Hepatocyte (in vitro differentiated cells): ENCODE results near the gene HYAL1. TPM values are rescaled to one million over a fixed set of nuclear protein-coding genes. Genes with fewer than 3 reads are reported as not detected.
A peak's percentile ranks its signal among the peaks of the same experiment; 100 is the strongest.

Experiments
- DNase-seq: peaks from one replicate; pipeline ENCODE4 v3.0.0-alpha.2; 2016; ENCODE audit warnings: low spot score
- H2AFZ ChIP-seq: fragments of 200-600 bp; sonication (generic); 2 replicates; pipeline ENCODE4 v1.6.0; 2016; ENCODE audit warnings: antibody characterized with exemption, mild to moderate bottlenecking
- H3K27ac ChIP-seq: fragments of 200-600 bp; sonication (generic); 2 replicates; pipeline ENCODE4 v1.5.1; 2016; ENCODE audit warnings: mild to moderate bottlenecking
- H3K27me3 ChIP-seq: fragments of 200-600 bp; sonication (generic); 2 replicates; pipeline ENCODE4 v1.6.1; 2016
- H3K36me3 ChIP-seq: fragments of 200-600 bp; sonication (generic); replicated peaks from 2 replicates; pipeline ENCODE4 v1.5.1; 2016; ENCODE audit warnings: low read depth; ENCODE audit not compliant: insufficient read depth
- H3K4me1 ChIP-seq: fragments of 200-600 bp; sonication (generic); 2 replicates; pipeline ENCODE4 v1.5.1; 2016; ENCODE audit warnings: mild to moderate bottlenecking, moderate library complexity; ENCODE audit not compliant: insufficient read depth
- H3K4me2 ChIP-seq: fragments of 200-600 bp; sonication (generic); 2 replicates; pipeline ENCODE4 v1.6.0; 2016
- H3K4me3 ChIP-seq: fragments of 200-600 bp; sonication (generic); 2 replicates; pipeline ENCODE4 v1.5.1; 2016; ENCODE audit warnings: mild to moderate bottlenecking
- H3K79me2 ChIP-seq: fragments of 200-600 bp; sonication (generic); 2 replicates; pipeline ENCODE4 v1.6.0; 2017; ENCODE audit warnings: mild to moderate bottlenecking
- H3K9me2 ChIP-seq: fragments of 200-600 bp; sonication (generic); replicated peaks from 2 replicates; pipeline ENCODE4 v1.6.0; 2017; ENCODE audit warnings: mild to moderate bottlenecking; ENCODE audit not compliant: insufficient read depth
- H3K9me3 ChIP-seq: fragments of 200-600 bp; sonication (generic); 2 replicates; pipeline ENCODE4 v1.5.1; 2016; ENCODE audit warnings: low read depth, mild to moderate bottlenecking
- H4K20me1 ChIP-seq: fragments of 200-600 bp; sonication (generic); 2 replicates; pipeline ENCODE4 v1.6.0; 2016; ENCODE audit warnings: mild to moderate bottlenecking; ENCODE audit not compliant: insufficient read depth, poor library complexity, severe bottlenecking
- CTCF ChIP-seq: fragments of 200-600 bp; sonication (generic); IDR thresholded peaks from 2 replicates; pipeline ENCODE4 v1.5.1; 2016; ENCODE audit warnings: antibody characterized with exemption, mild to moderate bottlenecking; ENCODE audit not compliant: poor library complexity
- EZH2 ChIP-seq: fragments of 200-600 bp; sonication (generic); IDR thresholded peaks from 2 replicates; pipeline ENCODE4 v1.6.1; 2016; ENCODE audit warnings: antibody characterized with exemption, mild to moderate bottlenecking, borderline replicate concordance
- EZH2phosphoT487 ChIP-seq: fragments of 200-600 bp; sonication (generic); IDR thresholded peaks from one replicate; pipeline ENCODE4 v1.6.1; 2018; ENCODE audit warnings: antibody characterized with exemption, mild to moderate bottlenecking, low read depth, moderate library complexity; ENCODE audit not compliant: unreplicated experiment, severe bottlenecking
- WGBS: methylation state at CpG from one replicate; pipeline ENCODE4 v1.1.6; 2016; ENCODE audit warnings: low lambda C conversion rate; ENCODE audit errors: missing lambda C conversion rate; 5-methylcytosine and 5-hydroxymethylcytosine counted together
- polyA plus RNA-seq: library from polyadenylated mRNA; unstranded; fragments of >200 nt; fragmentation: Nextera tagmentation; extraction: Ambion mirVana; gene quantifications from 2 replicates; pipeline ENCODE4 v1.2.1, GENCODE V29; 2016
- total RNA-seq: library from RNA; depleted of rRNA; stranded (reverse); fragments of >200 nt; gene quantifications from 2 replicates; pipeline ENCODE4 v1.2.3, GENCODE V29; 2014

Gene HYAL1
- total and polyA plus RNA-seq, 2 experiments from 2014 or later = 11.8 to 22.3 TPM

GRCh38 chr3:50299929-50300680, 3.3 kb downstream of the HYAL1 start:
- Histone ChIP-seq H3K27me3 (no peaks in the 10 kb centered on the region), H3K4me2 (peak overlapping the region; percentile 79), H4K20me1 (no peaks in the 10 kb centered on the region), H3K9me2 (no peaks in the 10 kb centered on the region), H3K4me1 (peaks cover 17% of the 10 kb centered on the region), H3K27ac (peak overlapping the region; percentile 94), H2AFZ (peak overlapping the region; percentile 23), H3K36me3 (no peaks in the 10 kb centered on the region), H3K79me2 (peaks cover 11% of the 10 kb centered on the region), H3K4me3 (peak overlapping the region; percentile 5), H3K9me3 (no peaks in the 10 kb centered on the region)
- no peak for DNase-seq
- 71% methylated on average over 12 of the region's 12 CpGs for WGBS
- TF ChIP-seq EZH2 = no peak
- TF ChIP-seq EZH2phosphoT487 = no peak
- no peak for TF ChIP-seq CTCF

GRCh38 chr3:50299638-50299928, 3.8 kb downstream of the HYAL1 start:
- H3K4me2 ChIP-seq = peak overlapping the region; percentile 79
- peaks cover 11% of the 10 kb centered on the region for H3K79me2 ChIP-seq
- TF ChIP-seq EZH2phosphoT487 (no peak), CTCF (no peak), EZH2 (no peak)
- H3K27ac ChIP-seq = peak overlapping the region; percentile 94
- H4K20me1 ChIP-seq = no peaks in the 10 kb centered on the region
- no peaks in the 10 kb centered on the region for H3K9me2 ChIP-seq
- no peak for DNase-seq
- 3% methylated on average over 12 of the region's 12 CpGs for WGBS
- H2AFZ ChIP-seq = peak overlapping the region; percentile 23
- H3K4me1 ChIP-seq = peaks cover 17% of the 10 kb centered on the region
- no peaks in the 10 kb centered on the region for H3K27me3 ChIP-seq
- peak overlapping the region; percentile 5 for H3K4me3 ChIP-seq
- H3K9me3 ChIP-seq = no peaks in the 10 kb centered on the region
- no peaks in the 10 kb centered on the region for H3K36me3 ChIP-seq

GRCh38 chr3:50298836-50299637, 4.3 kb downstream of the HYAL1 start, which contains the start of the genes HYAL3 and NAA80:
TSS of gene HYAL3 (minus strand) at chr3:50299405. CDS start at chr3:50295602, 3,803 bp downstream.
TSS of gene NAA80 (minus strand) at chr3:50299405. CDS start at chr3:50297463, 1,942 bp downstream.
- Histone ChIP-seq H3K36me3 (no peaks in the 10 kb centered on the region), H2AFZ (peak within 1 kb of the TSS; percentile 45), H3K27me3 (no peaks in the 10 kb centered on the region), H3K9me3 (no peaks in the 10 kb centered on the region), H3K4me3 (peak within 1 kb of the TSS; percentile 52), H3K4me1 (peaks cover 17% of the 10 kb centered on the region), H3K27ac (peak within 1 kb of the TSS; percentile 94), H4K20me1 (no peaks in the 10 kb centered on the region), H3K9me2 (no peaks in the 10 kb centered on the region), H3K4me2 (peak within 1 kb of the TSS; percentile 93), H3K79me2 (peaks cover 11% of the 10 kb centered on the region)
- DNase-seq = peak; percentile 100
- WGBS = 1% methylated on average over 54 of the region's 61 CpGs
- TF ChIP-seq CTCF = peak; percentile 30
- TF ChIP-seq EZH2 = no peak
- TF ChIP-seq EZH2phosphoT487 = no peak
